Measurements from ENCODE around the gene GRID2.

GRCh38 chr4:92483341-92483740 lies 179.6 kb downstream of the GRID2 start:
- TF ChIP-seq POLR2AphosphoS5 (IDR thresholded peaks at IDR 0.05; ENCODE audit: low read depth, low read length) = no peak
- no peak for TF ChIP-seq TAF1 (IDR thresholded peaks at IDR 0.05; ENCODE audit: borderline replicate concordance, insufficient read depth, low read length)
- no peak for TF ChIP-seq REST (IDR thresholded peaks at IDR 0.05; ENCODE audit: insufficient read depth in 1 of 2, low read depth in 2 of 2, low read length in 2 of 2)
